HepG2 (cell line): ENCODE results near the gene SPRY1. TPM values are rescaled to one million over a fixed set of nuclear protein-coding genes. Genes with fewer than 3 reads are reported as not detected.

ENCODE experiments used
- CAMTA2 ChIP-seq: sonication (generic); formaldehyde crosslinking; IDR thresholded peaks from 2 replicates; pipeline ENCODE4 v1.4.0; 2020; ENCODE audit warnings: mild to moderate bottlenecking, missing genetic modification reagents, borderline replicate concordance
- HOMEZ ChIP-seq: IDR thresholded peaks from 2 replicates; pipeline ENCODE4 v1.6.1; 2016; ENCODE audit warnings: low read depth
- KAT8 ChIP-seq: IDR thresholded peaks from 2 replicates; pipeline ENCODE4 v1.6.1; 2016; ENCODE audit warnings: missing genetic modification reagents, missing compliant biosample characterization
- PLSCR1 ChIP-seq: sonication (generic); formaldehyde crosslinking; IDR thresholded peaks from 2 replicates; pipeline ENCODE4 v1.5.0; 2020; ENCODE audit warnings: missing genetic modification reagents, mild to moderate bottlenecking, borderline replicate concordance
- RBFOX2 ChIP-seq: fragments of 200-400 bp; formaldehyde crosslinking; IDR thresholded peaks from 2 replicates; pipeline ENCODE4 v1.6.1; 2017; ENCODE audit warnings: low read depth, mild to moderate bottlenecking, low read length
- ZBED4 ChIP-seq: sonication (generic); formaldehyde crosslinking; IDR thresholded peaks from 2 replicates; pipeline ENCODE4 v1.4.0; 2020; ENCODE audit warnings: missing genetic modification reagents, borderline replicate concordance
- ZBTB26 ChIP-seq: IDR thresholded peaks from 2 replicates; pipeline ENCODE4 v1.6.1; 2016; ENCODE audit warnings: missing compliant biosample characterization, missing genetic modification reagents, borderline replicate concordance
- ZFP41 ChIP-seq: sonication (generic); formaldehyde crosslinking; IDR thresholded peaks from 2 replicates; pipeline ENCODE4 v1.4.0; 2020; ENCODE audit warnings: mild to moderate bottlenecking, missing genetic modification reagents, borderline replicate concordance
- ZNF20 ChIP-seq: sonication (generic); formaldehyde crosslinking; IDR thresholded peaks from 2 replicates; pipeline ENCODE4 v1.4.0; 2020; ENCODE audit warnings: mild to moderate bottlenecking, moderate library complexity, missing genetic modification reagents
- ZNF280D ChIP-seq: sonication (generic); formaldehyde crosslinking; IDR thresholded peaks from 2 replicates; pipeline ENCODE4 v1.5.1; 2020; ENCODE audit warnings: mild to moderate bottlenecking, missing genetic modification reagents
- ZNF646 ChIP-seq: sonication (generic); formaldehyde crosslinking; IDR thresholded peaks from 2 replicates; pipeline ENCODE4 v1.9.0; 2021; ENCODE audit warnings: mild to moderate bottlenecking, missing genetic modification reagents
- polyA plus RNA-seq, 8 experiments: library from polyadenylated mRNA; depleted of rRNA in 3 of 8; stranded (reverse) in 7 of 8; unstranded in 1 of 8; fragments of >200 nt; fragmentation: Illumina TruSeq in 4 of 8; extraction: Trizol in 4 of 8; gene quantifications; 2 replicates each; pipeline versions ENCODE4 v1.2.1 to v1.2.3, GENCODE V29; 2011 to 2016; ENCODE audit warnings: low read depth in 4 of 8, missing spikeins in 1 of 8, mixed read lengths in 1 of 8; ENCODE audit not compliant: insufficient read depth in 1 of 8
- total RNA-seq, 5 experiments: library from RNA; depleted of rRNA; stranded (reverse); fragments of >200 nt; fragmentation: Illumina TruSeq; extraction: Trizol; gene quantifications; 2 replicates each; pipeline ENCODE4 v1.2.3, GENCODE V29; 2016; ENCODE audit warnings: low read depth in 1 of 5

SPRY1 gene
- total and polyA plus RNA-seq, 2 of the 13 experiments (the other 11 are each of a cell fraction or from before 2014, with no cell fraction given): 24.7 to 33.4 TPM

GRCh38 chr4:123415977-123416376 is 19.4 kb downstream of the SPRY1 start (continued):
- TF ChIP-seq ZFP41 (CRISPR knock-in tag) (no peak), KAT8 (CRISPR knock-in tag) (peak; percentile 21; the same call in 1 of the 2 replicates), ZNF20 (CRISPR knock-in tag) (no peak), PLSCR1 (CRISPR knock-in tag) (no peak), HOMEZ (peak; percentile 47; the same call in 1 of the 2 replicates), ZBTB26 (CRISPR knock-in tag) (no peak), ZNF280D (CRISPR knock-in tag) (no peak), CAMTA2 (CRISPR knock-in tag) (no peak), ZBED4 (CRISPR knock-in tag) (no peak), RBFOX2 (no peak), ZNF646 (CRISPR knock-in tag) (peak; percentile 58; the same call in 1 of the 2 replicates)
